Vagina (tissue), 2 donors: ENCODE measurements around the gene KCNK10.

Experiments
- POLR2A ChIP-seq, 2 donors: fragments of 450-650 bp; IDR thresholded peaks; one replicate each; pipeline ENCODE4 v1.6.1; 2017; ENCODE audit warnings: antibody characterized with exemption in 2 of 2, mild to moderate bottlenecking in 2 of 2, moderate library complexity in 2 of 2
- POLR2AphosphoS5 ChIP-seq, 2 donors: sonication (generic); formaldehyde crosslinking; IDR thresholded peaks; one replicate each; pipeline ENCODE4 v1.9.0; 2017; ENCODE audit warnings: antibody characterized with exemption in 2 of 2, mild to moderate bottlenecking in 2 of 2, low read depth in 1 of 2; ENCODE audit not compliant: insufficient read depth in 1 of 2
- TF ChIP-seq, protein P1 (sequence below), 3 experiments: fragments of 450-650 bp in 2 of 3; fragments of 200-600 bp in 1 of 3; sonication (generic) in 1 of 3; IDR thresholded peaks; one replicate each; pipeline ENCODE4 v1.5.1; 2017 to 2019; ENCODE audit warnings: antibody characterized with exemption in 3 of 3, mild to moderate bottlenecking in 2 of 3, moderate library complexity in 2 of 3

DNA sequence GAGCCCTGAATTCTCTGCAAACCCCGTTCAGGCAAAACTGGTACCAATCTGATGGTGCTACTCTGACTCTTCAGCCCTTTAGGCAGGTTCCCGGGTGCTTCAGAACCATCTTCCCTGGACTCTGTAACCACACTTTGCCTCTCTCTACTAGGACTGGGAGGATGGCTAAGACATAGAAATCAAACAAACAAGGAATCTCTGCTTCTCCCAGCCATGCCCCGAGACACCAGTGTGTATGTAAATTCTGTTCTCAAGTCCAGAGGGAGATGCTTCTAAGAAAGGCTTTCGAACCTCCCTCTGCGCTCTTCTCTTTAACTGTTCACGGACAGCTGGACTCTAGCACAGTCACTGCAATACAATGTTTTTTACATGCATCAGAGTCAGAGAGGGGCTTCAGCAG, 1.9 kb upstream of the KCNK10 start:
- TF ChIP-seq, protein P1, sequence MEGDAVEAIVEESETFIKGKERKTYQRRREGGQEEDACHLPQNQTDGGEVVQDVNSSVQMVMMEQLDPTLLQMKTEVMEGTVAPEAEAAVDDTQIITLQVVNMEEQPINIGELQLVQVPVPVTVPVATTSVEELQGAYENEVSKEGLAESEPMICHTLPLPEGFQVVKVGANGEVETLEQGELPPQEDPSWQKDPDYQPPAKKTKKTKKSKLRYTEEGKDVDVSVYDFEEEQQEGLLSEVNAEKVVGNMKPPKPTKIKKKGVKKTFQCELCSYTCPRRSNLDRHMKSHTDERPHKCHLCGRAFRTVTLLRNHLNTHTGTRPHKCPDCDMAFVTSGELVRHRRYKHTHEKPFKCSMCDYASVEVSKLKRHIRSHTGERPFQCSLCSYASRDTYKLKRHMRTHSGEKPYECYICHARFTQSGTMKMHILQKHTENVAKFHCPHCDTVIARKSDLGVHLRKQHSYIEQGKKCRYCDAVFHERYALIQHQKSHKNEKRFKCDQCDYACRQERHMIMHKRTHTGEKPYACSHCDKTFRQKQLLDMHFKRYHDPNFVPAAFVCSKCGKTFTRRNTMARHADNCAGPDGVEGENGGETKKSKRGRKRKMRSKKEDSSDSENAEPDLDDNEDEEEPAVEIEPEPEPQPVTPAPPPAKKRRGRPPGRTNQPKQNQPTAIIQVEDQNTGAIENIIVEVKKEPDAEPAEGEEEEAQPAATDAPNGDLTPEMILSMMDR (IDR thresholded peaks at IDR 0.05): no peak
- TF ChIP-seq POLR2A (IDR thresholded peaks at IDR 0.05): no peak
- TF ChIP-seq POLR2AphosphoS5 (IDR thresholded peaks at IDR 0.05; ENCODE audit: insufficient read depth in 1 of 2, low read depth in 1 of 2): no peak
